Measurements from ENCODE around the gene ARIH2. TPM values are rescaled to one million over a fixed set of nuclear protein-coding genes. Genes with fewer than 3 reads are reported as not detected.

ARIH2 gene
- total RNA-seq, 1 donor = 68.6 TPM

- TF ChIP-seq CTCF (IDR thresholded peaks at IDR 0.05; ENCODE audit: insufficient read depth, low read length) = no peak
- no peak overlapping the region for H3K4me3 ChIP-seq (ENCODE audit: low read depth, low read length)
- peak; percentile 11 for DNase-seq (ENCODE audit: low read depth)
Observed at GRCh38 chr3:48885753-48886152, 32.9 kb upstream of the ARIH2 start.

- no peak for TF ChIP-seq CTCF (IDR thresholded peaks at IDR 0.05; ENCODE audit: insufficient read depth, low read length)
- no peak overlapping the region for H3K4me3 ChIP-seq (ENCODE audit: low read depth, low read length)
- no peak for DNase-seq (ENCODE audit: low read depth)
Observed at GRCh38 chr3:48891606-48892005, 27.0 kb upstream of the ARIH2 start.

GRCh38 chr3:48894516-48894915 is 24.1 kb upstream of the ARIH2 start:
- DNase-seq (ENCODE audit: low read depth) = no peak
- TF ChIP-seq CTCF (IDR thresholded peaks at IDR 0.05; ENCODE audit: insufficient read depth, low read length) = no peak
- H3K4me3 ChIP-seq (ENCODE audit: low read depth, low read length) = no peak overlapping the region

- no peak overlapping the region for H3K4me3 ChIP-seq (ENCODE audit: low read depth, low read length)
- TF ChIP-seq CTCF (IDR thresholded peaks at IDR 0.05; ENCODE audit: insufficient read depth, low read length) = no peak
- DNase-seq (ENCODE audit: low read depth) = no peak
Observed at GRCh38 chr3:48896936-48897335, 21.7 kb upstream of the ARIH2 start.

- peak overlapping the region; percentile 86 for H3K4me3 ChIP-seq (ENCODE audit: low read depth, low read length)
- TF ChIP-seq CTCF (IDR thresholded peaks at IDR 0.05; ENCODE audit: insufficient read depth, low read length) = no peak
- no peak for DNase-seq (ENCODE audit: low read depth)
Observed at GRCh38 chr3:48897460-48898376, 20.9 kb upstream of the ARIH2 start.

- DNase-seq (ENCODE audit: low read depth) = peak; percentile 73
- peak; percentile 18 for TF ChIP-seq CTCF (IDR thresholded peaks at IDR 0.05; ENCODE audit: insufficient read depth, low read length)
- peak within 1 kb of the TSS; percentile 86 for H3K4me3 ChIP-seq (ENCODE audit: low read depth, low read length)
Observed at GRCh38 chr3:48898383-48899234, 20.0 kb upstream of the ARIH2 start, which contains the start of gene SLC25A20. Gene SLC25A20, minus strand, starts transcription at chr3:48898882. Its CDS starts 88 bp downstream, at chr3:48898794.

Measured in fibroblast of the aortic adventitia (primary cell).